Stimulated activated CD8-positive, alpha-beta memory T cell treated with anti-CD3 and anti-CD28 coated beads, Interleukin-7, amount 100 ng/mL, for 4 hours (primary cell): ENCODE results near the gene USP30.
A peak's percentile ranks its signal among the peaks of the same experiment; 100 is the strongest.
"Not testable (repeated sequence)": the region's sequence is repeated elsewhere in the genome, so short reads cannot be mapped to it uniquely, and the experiment has no call there.

Source experiments
- DNase-seq, 2 donors: peaks; one replicate each; pipeline ENCODE4 v3.0.0-alpha.2; 2020; ENCODE audit warnings: low read depth in 2 of 2

USP30 gene

GRCh38 chr12:109052414-109053323 lies at the start of gene USP30:
TSS of gene USP30 (plus strand) at chr12:109052576. CDS start at chr12:109052679, 103 bp downstream.
- peak; percentile 67 to 75 for DNase-seq

GRCh38 chr12:109004017-109004416 lies 48.4 kb upstream of the USP30 start:
- no peak for DNase-seq

DNA sequence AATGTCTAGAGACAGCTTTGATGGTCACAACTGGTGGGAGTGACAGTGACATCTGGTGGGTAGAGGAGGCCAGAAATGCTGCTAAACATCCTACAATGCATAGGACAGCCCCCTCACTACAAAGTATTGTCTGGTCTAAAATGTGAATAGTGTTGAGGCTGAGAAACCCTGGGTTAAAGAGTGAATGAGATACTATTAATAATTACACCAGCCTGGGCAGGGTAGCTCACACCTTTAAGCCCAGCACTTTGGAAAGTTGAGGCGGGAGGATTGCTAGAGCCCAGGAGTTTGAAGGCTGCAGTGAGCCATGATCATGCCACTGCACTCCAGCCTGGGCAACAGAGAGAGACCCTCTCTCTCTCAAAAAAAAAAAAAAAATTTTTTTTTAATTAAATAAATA lies 42.6 kb upstream of the USP30 start:
- DNase-seq: no peak

DNA sequence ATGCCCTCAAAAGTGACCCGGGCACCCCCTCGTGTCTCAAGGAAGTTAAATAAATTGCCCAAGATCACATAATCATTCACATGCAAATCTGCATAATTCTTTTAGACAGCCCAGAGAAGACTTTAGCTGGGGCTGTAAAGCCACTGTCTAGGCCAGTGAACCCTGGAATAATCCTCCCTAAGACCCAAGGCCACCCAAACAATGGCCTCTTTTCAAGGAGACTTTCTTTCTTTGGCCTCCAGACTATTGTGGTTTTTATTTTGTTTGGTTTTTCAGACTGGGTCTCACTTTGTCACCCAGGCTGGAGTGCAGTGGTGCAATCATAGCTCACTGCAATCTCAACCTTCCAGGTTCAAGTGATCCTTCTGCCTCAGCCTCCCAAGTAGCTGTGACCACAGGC lies 42.1 kb upstream of the USP30 start:
- DNase-seq: no peak

DNA sequence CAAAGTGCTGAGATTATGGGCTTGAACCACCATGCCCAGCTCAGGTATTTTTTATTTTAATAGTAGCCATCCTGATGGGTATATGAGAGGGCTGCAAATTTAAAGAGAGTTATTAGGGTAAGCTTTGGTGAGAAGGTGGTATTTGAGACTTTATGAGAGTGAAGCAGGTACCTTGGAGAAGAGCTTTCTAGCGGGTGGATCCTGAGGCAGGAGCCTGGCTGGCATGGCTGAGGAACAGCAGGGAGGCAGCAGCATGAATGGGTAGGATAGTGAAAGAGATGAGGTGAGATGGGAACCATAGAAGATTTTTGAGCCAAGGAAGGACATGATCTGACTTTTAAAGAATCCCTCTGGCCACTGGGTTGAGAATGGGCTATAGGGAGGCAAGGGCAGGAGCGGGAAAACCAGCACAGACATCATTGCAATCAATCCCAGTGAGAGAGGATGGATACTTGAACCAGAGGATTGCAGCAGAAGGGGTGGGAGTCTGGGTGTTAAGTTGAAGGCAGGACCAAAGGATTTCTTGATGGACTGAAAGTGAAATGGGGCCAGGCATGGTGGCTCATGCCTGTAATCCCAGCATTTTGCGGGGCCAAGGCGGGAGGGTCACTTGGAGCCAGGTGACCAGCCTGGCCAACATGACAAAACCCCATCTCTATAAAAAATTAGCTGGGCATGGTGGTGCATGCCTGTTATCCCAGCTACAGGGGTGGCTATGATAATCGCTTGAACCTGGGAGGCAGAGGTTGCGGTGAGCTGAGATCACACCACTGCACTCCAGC lies 37.2 kb upstream of the USP30 start:
- DNase-seq: no peak

- no peak for DNase-seq
Measured at GRCh38 chr12:109016016-109016415, 36.4 kb upstream of the USP30 start.

- DNase-seq: no peak
Measured at GRCh38 chr12:109016978-109017377, 35.4 kb upstream of the USP30 start.

DNA sequence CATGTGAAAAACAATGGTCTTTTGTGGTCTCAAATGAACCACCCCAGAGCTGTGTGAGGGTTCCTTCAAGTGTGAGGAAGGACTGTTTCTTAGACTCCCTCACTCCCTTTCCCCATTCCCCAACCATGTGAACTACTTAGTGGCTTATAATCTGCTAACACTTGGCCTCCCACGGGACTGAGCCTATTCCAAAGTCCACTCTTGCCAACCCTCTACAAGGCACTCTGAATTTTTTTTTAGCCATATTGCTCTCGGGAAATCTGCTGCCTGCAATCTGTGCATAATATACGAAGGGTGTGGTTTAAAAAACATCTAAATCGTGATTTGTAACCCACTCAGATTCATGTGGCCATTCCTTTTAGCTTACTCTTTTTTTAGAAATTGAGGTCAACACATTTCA lies 34.1 kb upstream of the USP30 start:
- DNase-seq: no peak

GRCh38 chr12:109020146-109020795 lies 32.1 kb upstream of the USP30 start:
- no peak for DNase-seq

- DNase-seq: peak in 1 of 2 donors; percentile 21
Measured at GRCh38 chr12:109020796-109021380, 31.5 kb upstream of the USP30 start, which contains the start of gene SVOP. TSS of gene SVOP (minus strand) at chr12:109021068. CDS start at chr12:109020868, 200 bp downstream.

DNA sequence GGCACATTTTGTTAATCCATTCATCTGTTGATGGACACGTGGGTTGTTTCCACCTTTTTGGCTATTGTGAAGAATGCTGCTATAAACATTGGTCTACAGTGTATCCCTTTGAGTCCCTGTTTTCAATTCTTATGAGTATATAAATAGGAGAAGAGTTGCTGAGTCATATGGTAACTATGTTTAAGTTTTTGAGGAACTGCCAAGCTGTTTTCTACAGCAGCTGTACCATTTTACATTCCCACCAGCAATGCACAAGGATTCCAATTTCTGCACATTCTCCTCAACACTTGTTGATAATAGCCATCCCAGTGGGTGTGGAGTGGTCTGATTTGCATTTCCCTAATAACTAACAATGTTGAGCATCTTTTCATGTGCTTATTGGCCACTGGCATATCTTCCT lies 24.6 kb upstream of the USP30 start:
- DNase-seq: no peak

DNA sequence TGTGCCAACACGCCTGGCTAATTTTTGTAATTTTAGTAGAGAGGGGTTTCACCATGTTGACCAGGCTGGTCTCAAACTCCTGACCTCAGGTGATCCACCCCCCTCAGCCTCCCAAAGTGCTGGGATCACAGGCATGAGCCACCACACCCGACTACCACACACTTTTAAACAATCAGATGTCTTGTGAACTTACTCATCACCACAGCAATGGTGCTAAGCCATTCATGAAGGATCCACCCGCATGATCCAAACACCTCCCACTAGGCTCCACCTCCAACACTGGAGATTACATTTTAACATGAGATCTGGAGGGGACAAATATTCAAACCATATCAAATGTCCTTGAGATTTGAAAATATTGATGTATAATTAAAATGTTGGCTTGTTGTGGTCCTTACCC lies 23.8 kb upstream of the USP30 start:
- not testable (repeated sequence) for DNase-seq

GRCh38 chr12:109029411-109029810 lies 23.0 kb upstream of the USP30 start:
- DNase-seq: no peak

GRCh38 chr12:109033239-109034196 lies 18.9 kb upstream of the USP30 start:
- no peak for DNase-seq

DNA sequence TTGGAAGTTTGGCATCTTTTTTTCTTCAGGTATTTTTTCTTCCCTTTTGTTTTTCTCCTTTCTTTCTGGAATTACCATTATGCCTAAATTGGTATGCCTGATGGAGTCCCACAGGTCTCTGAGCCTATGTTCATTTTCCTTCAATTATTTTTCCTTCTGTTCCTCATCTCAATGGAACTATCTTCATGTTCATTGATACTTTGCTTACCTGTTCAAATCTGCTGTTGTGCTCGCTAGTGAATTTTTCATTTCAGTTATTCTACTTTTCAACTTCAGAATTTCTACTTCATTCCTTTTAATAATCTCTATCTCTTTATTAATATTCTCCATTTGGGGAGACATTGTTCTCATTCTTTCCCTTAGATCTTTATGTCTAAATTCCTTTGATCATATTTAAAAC lies 15.4 kb upstream of the USP30 start:
- DNase-seq: no peak

DNA sequence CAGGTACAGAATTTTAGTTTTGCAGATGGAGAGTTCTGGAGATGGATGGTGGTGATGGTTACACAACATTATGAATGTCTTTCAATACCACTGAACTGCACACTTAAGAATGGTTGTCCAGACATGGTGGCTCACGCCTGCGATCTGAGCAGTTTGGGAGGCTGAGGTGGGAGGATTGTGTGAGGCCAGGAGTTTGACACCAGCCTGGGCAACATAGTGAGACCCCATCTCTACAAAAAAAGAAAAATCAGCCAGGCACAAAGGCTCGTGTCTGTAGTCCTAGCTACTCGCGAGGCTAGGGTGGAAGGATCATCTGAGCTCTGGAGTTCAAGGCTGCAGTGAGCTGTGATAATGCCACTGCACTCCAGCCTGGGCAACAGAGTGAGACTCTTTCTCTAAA lies 8.1 kb upstream of the USP30 start:
- no peak for DNase-seq

DNA sequence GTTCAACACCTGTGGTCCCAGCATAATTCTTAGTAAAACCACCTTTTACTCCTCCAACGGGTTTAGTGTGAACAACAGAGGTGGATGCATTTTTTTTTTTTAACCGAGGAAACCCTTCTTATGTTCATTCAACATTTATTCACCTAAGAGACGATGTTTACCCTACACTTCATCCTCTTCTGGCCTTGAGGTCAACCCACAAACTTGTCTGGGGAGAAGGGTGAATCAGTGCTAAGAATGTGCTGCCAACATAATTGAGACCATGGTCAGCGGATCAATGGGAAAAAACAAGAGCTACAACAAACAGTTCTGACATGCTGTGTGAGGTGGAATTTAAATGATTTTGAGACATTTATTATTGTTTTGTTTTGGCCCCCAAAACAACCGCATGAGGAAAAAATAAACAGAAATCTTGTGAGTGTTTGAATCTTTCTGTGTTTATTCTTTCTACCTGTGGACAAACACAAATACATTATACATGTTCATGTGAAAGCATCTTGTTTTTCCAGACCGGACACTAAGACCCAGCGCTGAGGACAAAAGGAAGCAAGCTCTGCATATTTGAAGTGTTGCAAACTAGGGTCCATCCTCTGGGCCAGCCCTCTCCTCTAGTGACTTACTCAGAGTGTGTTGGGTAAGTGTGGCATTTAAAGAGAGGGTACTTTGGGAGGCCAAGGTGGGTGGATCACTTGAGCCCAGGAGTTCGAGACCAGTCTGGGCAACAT lies 5.1 kb upstream of the USP30 start:
- no peak for DNase-seq

DNA sequence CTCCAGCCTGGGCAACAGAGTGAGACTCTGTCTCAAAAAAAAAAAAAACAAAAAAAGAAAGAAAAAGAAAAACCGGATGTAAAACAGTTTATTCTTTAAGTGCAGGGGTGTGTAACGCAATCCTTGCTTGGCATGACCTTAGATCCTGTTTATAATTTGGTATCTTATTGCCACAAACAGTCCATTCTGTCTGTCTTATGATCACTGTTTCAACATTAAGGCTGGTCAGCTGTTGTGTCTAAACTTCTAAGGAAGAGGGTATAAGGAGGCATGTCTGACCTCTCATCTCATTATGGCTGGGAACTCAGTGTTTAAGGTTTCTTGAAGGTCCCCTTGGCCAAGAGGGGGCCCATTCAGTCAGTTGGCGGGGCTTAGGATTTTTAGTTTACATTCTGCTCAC lies 3.7 kb upstream of the USP30 start:
- DNase-seq: not testable (repeated sequence)

GRCh38 chr12:109049794-109050193 lies 2.6 kb upstream of the USP30 start:
- not testable (repeated sequence) for DNase-seq

- DNase-seq: no peak
Measured at GRCh38 chr12:109052097-109052413, 321 bp upstream of the USP30 start.
